Measurements from ENCODE around the gene PARP11. TPM values are rescaled to one million over a fixed set of nuclear protein-coding genes. Genes with fewer than 3 reads are reported as not detected.
A peak's percentile ranks its signal among the peaks of the same experiment; 100 is the strongest.

The PARP11 gene
- total and polyA plus RNA-seq, 2 donors (not counting 3 experiments of a cell fraction or from before 2014, with no cell fraction given) = 3.0 to 4.9 TPM

DNA sequence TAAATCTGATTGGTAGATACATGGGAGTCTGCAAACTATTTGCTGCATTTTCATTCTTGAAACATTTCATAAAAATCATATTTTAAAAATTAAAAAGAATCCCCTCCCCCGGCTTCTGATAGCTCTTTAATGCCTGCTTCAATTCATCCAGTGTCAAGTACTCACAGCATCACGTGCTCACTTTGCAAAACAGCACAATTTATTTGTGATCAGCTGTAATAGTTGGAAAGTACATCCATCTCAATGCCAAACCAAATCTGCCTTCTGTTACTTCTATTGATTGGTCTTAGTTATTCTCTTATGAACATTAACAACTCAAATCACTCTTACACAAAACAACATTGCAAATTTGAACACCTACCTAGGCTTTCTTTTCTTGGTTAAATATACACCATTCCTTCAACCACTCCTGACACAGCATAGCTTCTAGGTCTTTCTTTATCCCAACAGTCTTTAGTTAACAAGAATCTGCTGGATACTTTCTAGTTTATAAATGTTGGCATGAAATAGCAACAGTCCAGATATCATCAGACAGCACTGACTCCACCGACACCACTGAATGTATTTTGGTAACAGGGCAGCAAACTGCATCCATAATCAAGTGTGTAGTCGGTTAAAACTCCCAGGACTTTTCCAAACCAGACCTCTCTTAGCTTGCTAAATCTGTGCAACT lies 58.0 kb downstream of the PARP11 start:
- TF ChIP-seq MYC (IDR thresholded peaks at IDR 0.05; ENCODE audit: low read depth, low read length) (no peak), GATA2 (IDR thresholded peaks at IDR 0.05; ENCODE audit: insufficient read depth, insufficient read length, low read depth, low read length) (no peak), MAX (IDR thresholded peaks at IDR 0.05; ENCODE audit: insufficient read depth, insufficient read length) (no peak), POLR2AphosphoS5 (IDR thresholded peaks at IDR 0.05; ENCODE audit: insufficient read depth, low read depth, low read length) (no peak), POLR2A (IDR thresholded peaks at IDR 0.05; ENCODE audit: low read depth, low read length) (no peak), JUN (IDR thresholded peaks at IDR 0.05; ENCODE audit: borderline replicate concordance, insufficient read depth, insufficient read length, low read depth) (no peak), FOS (IDR thresholded peaks at IDR 0.05; ENCODE audit: borderline replicate concordance, insufficient read depth, low read length) (no peak), EZH2 (IDR thresholded peaks at IDR 0.05; ENCODE audit: borderline replicate concordance, low read depth, low read length, severe bottlenecking) (no peak)
- TF ChIP-seq, protein P1, sequence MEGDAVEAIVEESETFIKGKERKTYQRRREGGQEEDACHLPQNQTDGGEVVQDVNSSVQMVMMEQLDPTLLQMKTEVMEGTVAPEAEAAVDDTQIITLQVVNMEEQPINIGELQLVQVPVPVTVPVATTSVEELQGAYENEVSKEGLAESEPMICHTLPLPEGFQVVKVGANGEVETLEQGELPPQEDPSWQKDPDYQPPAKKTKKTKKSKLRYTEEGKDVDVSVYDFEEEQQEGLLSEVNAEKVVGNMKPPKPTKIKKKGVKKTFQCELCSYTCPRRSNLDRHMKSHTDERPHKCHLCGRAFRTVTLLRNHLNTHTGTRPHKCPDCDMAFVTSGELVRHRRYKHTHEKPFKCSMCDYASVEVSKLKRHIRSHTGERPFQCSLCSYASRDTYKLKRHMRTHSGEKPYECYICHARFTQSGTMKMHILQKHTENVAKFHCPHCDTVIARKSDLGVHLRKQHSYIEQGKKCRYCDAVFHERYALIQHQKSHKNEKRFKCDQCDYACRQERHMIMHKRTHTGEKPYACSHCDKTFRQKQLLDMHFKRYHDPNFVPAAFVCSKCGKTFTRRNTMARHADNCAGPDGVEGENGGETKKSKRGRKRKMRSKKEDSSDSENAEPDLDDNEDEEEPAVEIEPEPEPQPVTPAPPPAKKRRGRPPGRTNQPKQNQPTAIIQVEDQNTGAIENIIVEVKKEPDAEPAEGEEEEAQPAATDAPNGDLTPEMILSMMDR (IDR thresholded peaks at IDR 0.05; ENCODE audit: extremely low read depth in 1 of 2, insufficient read depth in 1 of 2, low read depth in 1 of 2, low read length in 2 of 2) = no peak
- H3K27ac ChIP-seq (ENCODE audit: insufficient read depth, low read depth, low read length) = no peak overlapping the region
- no peak overlapping the region for H3K4me2 ChIP-seq (ENCODE audit: insufficient read depth, low read length)
- dilution Hi-C loops (cut with MboI; ENCODE audit: extremely low pct_ligation_motif_present, low sequenced_read_pairs) (no loop called here), intact Hi-C loops (cut with micrococcal nuclease) (no loop called here)
- no peak overlapping the region for H2AFZ ChIP-seq (ENCODE audit: low read depth, low read length)
- no peaks in the 10 kb centered on the region for H3K4me1 ChIP-seq (ENCODE audit: control insufficient read depth, extremely low read depth, insufficient read depth, low read length)
- H3K9ac ChIP-seq (replicated peaks; ENCODE audit: extremely low read depth, insufficient read depth, low read length) = no peak overlapping the region
- H3K4me3 ChIP-seq (replicated peaks in 1 of 3; ENCODE audit: insufficient read depth in 1 of 3, low read depth in 1 of 3, low read length in 3 of 3) = no peak overlapping the region
- H3K79me2 ChIP-seq (ENCODE audit: control insufficient read depth, insufficient read depth, low read length) = no peaks in the 10 kb centered on the region
- no peaks in the 10 kb centered on the region for H3K9me3 ChIP-seq (replicated peaks; ENCODE audit: control insufficient read depth, insufficient read depth, low read length)
- H3K36me3 ChIP-seq (ENCODE audit: control insufficient read depth in 2 of 2, extremely low read depth in 1 of 2, insufficient read depth in 2 of 2, low read length in 2 of 2) = no peaks in the 10 kb centered on the region
- no peaks in the 10 kb centered on the region for H4K20me1 ChIP-seq (replicated peaks; ENCODE audit: control insufficient read depth, extremely low read depth, insufficient read depth, low read length)
- no peaks in the 10 kb centered on the region for H3K27me3 ChIP-seq (ENCODE audit: control insufficient read depth in 2 of 2, insufficient read depth in 2 of 2, low read length in 2 of 2)
- no peaks in the 10 kb centered on the region for H3K9me1 ChIP-seq (replicated peaks; ENCODE audit: control insufficient read depth, extremely low read depth, insufficient read depth, low read length)
- DNase-seq (ENCODE audit: low read depth, low spot score) (no peak), FAIRE-seq (peak; percentile 24)
- ChIA-PET CTCF (interaction anchor here (1.0 to 1.5 kb wide), 4 partner anchors 12 to 515 kb away, joined by 3 to 7 read pairs (median 4); no protein-coding TSS in a partner anchor), POLR2A (no interaction called here)
- BruUV-seq (replicated peaks) = no TSS peak

Data from endothelial cell of umbilical vein (primary cell).